Caco-2 (cell line): ENCODE data around the gene PNPLA8. TPM values are rescaled to one million over a fixed set of nuclear protein-coding genes. Genes with fewer than 3 reads are reported as not detected.
A peak's percentile ranks its signal among the peaks of the same experiment; 100 is the strongest.
"Not testable (repeated sequence)": the region's sequence is repeated elsewhere in the genome, so short reads cannot be mapped to it uniquely, and the experiment has no call there.

Experiments
- BruUV-seq: library from RNA; stranded (reverse); fragments of 400-500 nt; replicated peaks from 2 replicates; lab custom pipeline; 2021; lab: Mats Ljungman, UMichigan
- CTCF ChIA-PET: fragments of 300-600 bp; sonication (Branson Sonifier 250); formaldehyde crosslinking; loops from one replicate; lab custom pipeline; 2022; ENCODE audit warnings: antibody characterized with exemption; lab: Charles Lee
- POLR2A ChIA-PET: fragments of 300-600 bp; sonication (Branson Sonifier 250); formaldehyde crosslinking; loops from one replicate; lab custom pipeline; 2022; ENCODE audit warnings: antibody characterized with exemption; lab: Charles Lee
- DNase-seq, 2 experiments: peaks; one replicate each; pipeline versions ENCODE4 v3.0.0 to v3.0.0-alpha.2; 2020 to 2022
- H3K27me3 ChIP-seq: replicated peaks from 2 replicates; pipeline ENCODE4 v1.6.0; 2011; ENCODE audit warnings: low read length; ENCODE audit not compliant: control insufficient read depth, insufficient read depth
- H3K36me3 ChIP-seq: 2 replicates; pipeline ENCODE4 v1.5.1; 2011; ENCODE audit warnings: low read length; ENCODE audit not compliant: control insufficient read depth, insufficient read depth
- H3K4me1 ChIP-seq: fragments of 250-450 bp; sonication (Bioruptor Pico); 2 replicates; pipeline ENCODE4 v1.5.1; 2020; ENCODE audit warnings: mild to moderate bottlenecking
- H3K4me3 ChIP-seq: 2 replicates; pipeline ENCODE4 v1.5.1; 2011; ENCODE audit warnings: low read depth, mild to moderate bottlenecking, control low read depth, low read length
- H3K9me3 ChIP-seq: fragments of 250-450 bp; sonication (Bioruptor Pico); 2 replicates; pipeline ENCODE4 v1.5.1; 2020; ENCODE audit warnings: mild to moderate bottlenecking, moderate library complexity
- H3K27ac Mint-ChIP-seq: one replicate; pipeline ENCODE4 v1.8.0; 2022; ENCODE audit warnings: mixed read lengths; ENCODE audit not compliant: unreplicated experiment
- H3K27me3 Mint-ChIP-seq: one replicate; pipeline ENCODE4 v1.8.0; 2022; ENCODE audit warnings: mixed read lengths; ENCODE audit not compliant: insufficient read depth, unreplicated experiment
- H3K36me3 Mint-ChIP-seq: one replicate; pipeline ENCODE4 v1.8.0; 2022; ENCODE audit warnings: mild to moderate bottlenecking, mixed read lengths; ENCODE audit not compliant: insufficient read depth, unreplicated experiment
- H3K4me1 Mint-ChIP-seq: one replicate; pipeline ENCODE4 v1.8.0; 2022; ENCODE audit warnings: low read depth, mixed read lengths; ENCODE audit not compliant: unreplicated experiment
- H3K4me3 Mint-ChIP-seq: one replicate; pipeline ENCODE4 v1.8.0; 2022; ENCODE audit warnings: mild to moderate bottlenecking, moderate library complexity, mixed read lengths; ENCODE audit not compliant: unreplicated experiment
- H3K9me3 Mint-ChIP-seq: one replicate; pipeline ENCODE4 v1.8.0; 2022; ENCODE audit warnings: mixed read lengths; ENCODE audit not compliant: unreplicated experiment
- intact Hi-C: fragments of 100-400 bp; cut with micrococcal nuclease; formaldehyde crosslinking; loops from one replicate; pipeline ENCODE4 v1.10.0; 2022; ENCODE audit not compliant: unreplicated experiment
- total RNA-seq: library from RNA; stranded (reverse); gene quantifications from 2 replicates; pipeline ENCODE4 v1.2.3, GENCODE V29; 2022
- TF ChIP-seq, protein P1 (sequence below), 2 experiments: fragments of 200-600 bp in 1 of 2; IDR thresholded peaks; 1 replicate in 1 of 2; 2 replicates in 1 of 2; pipeline versions ENCODE4 v1.5.1 to v1.8.0; 2011 to 2022; ENCODE audit warnings: antibody characterized with exemption in 1 of 2, control low read depth in 1 of 2, inconsistent platforms in 1 of 2, low read depth in 1 of 2, low read length in 1 of 2, mild to moderate bottlenecking in 1 of 2, moderate library complexity in 1 of 2; ENCODE audit not compliant: insufficient read depth in 1 of 2, severe bottlenecking in 1 of 2, unreplicated experiment in 1 of 2

PNPLA8 gene
- total RNA-seq, 1 experiment from 2014 or later, result 15.3 TPM

DNA sequence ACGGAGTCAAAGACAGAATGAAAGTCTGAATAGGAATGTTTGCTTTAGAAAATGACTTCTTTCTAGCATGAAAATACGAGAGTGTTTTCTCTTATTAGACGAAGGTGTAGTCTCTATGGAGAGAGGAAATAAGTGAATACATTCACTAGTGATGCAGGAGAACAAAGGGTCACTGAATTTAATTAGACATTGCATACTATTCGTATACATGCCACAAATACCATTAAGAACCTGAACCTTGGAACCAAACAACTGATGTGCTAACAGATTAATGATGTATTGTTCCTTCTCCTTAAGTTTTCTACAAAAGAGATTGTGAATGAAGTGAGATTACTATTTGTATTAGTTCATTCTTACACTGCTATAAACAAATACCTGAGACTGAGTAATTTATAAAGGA lies 33.3 kb upstream of the PNPLA8 start:
- no peaks in the 10 kb centered on the region for H3K27me3 ChIP-seq
- peak overlapping the region; percentile 26 for H3K27ac Mint-ChIP-seq
- CTCF ChIA-PET, result no interaction called here
- no peaks in the 10 kb centered on the region for H3K27me3 Mint-ChIP-seq
- TF ChIP-seq, protein P1, sequence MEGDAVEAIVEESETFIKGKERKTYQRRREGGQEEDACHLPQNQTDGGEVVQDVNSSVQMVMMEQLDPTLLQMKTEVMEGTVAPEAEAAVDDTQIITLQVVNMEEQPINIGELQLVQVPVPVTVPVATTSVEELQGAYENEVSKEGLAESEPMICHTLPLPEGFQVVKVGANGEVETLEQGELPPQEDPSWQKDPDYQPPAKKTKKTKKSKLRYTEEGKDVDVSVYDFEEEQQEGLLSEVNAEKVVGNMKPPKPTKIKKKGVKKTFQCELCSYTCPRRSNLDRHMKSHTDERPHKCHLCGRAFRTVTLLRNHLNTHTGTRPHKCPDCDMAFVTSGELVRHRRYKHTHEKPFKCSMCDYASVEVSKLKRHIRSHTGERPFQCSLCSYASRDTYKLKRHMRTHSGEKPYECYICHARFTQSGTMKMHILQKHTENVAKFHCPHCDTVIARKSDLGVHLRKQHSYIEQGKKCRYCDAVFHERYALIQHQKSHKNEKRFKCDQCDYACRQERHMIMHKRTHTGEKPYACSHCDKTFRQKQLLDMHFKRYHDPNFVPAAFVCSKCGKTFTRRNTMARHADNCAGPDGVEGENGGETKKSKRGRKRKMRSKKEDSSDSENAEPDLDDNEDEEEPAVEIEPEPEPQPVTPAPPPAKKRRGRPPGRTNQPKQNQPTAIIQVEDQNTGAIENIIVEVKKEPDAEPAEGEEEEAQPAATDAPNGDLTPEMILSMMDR (IDR thresholded peaks at IDR 0.05; ENCODE audit: insufficient read depth in 1 of 2, low read depth in 1 of 2, low read length in 1 of 2, severe bottlenecking in 1 of 2, unreplicated experiment in 1 of 2), result no peak
- H3K36me3 Mint-ChIP-seq, result peaks cover 3% of the 10 kb centered on the region
- H3K4me1 ChIP-seq, result peaks cover 11% of the 10 kb centered on the region
- H3K9me3 ChIP-seq, result peaks cover 20% of the 10 kb centered on the region
- H3K9me3 Mint-ChIP-seq, result peaks cover 45% of the 10 kb centered on the region
- H3K36me3 ChIP-seq, result no peaks in the 10 kb centered on the region
- intact Hi-C loops, result no loop called here
- no TSS peak for BruUV-seq
- POLR2A ChIA-PET, result interaction anchor here (1.3 kb wide), 1 partner anchor 10 kb away, joined by 4 read pairs; the partner anchor contains the start of genes DNAJB9 and THAP5
- peaks cover 11% of the 10 kb centered on the region for H3K4me1 Mint-ChIP-seq
- H3K4me3 ChIP-seq, result no peak overlapping the region
- H3K4me3 Mint-ChIP-seq, result no peak overlapping the region
- DNase-seq, result no peak

DNA sequence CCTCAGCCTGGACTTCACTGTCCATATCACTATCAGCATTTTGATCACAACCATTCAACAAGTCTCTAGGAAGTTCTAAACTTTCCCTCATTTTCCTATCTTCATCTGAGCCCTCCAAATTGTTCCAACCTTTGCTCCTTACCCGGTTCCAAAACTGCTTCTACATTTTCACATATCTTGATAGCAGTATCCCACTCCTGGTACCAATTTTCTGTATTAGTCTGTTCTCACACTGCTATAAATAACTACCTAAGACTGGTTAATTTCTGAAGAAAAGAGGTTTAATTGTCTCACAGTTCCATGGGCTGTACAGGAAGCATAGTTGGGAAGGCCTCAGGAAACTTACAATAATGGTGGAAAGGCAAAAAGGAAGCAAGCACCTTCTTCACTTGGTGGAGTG lies 31.7 kb upstream of the PNPLA8 start:
- TF ChIP-seq, protein P1 (IDR thresholded peaks at IDR 0.05; ENCODE audit: insufficient read depth in 1 of 2, low read depth in 1 of 2, low read length in 1 of 2, severe bottlenecking in 1 of 2, unreplicated experiment in 1 of 2), result no peak
- peaks cover 46% of the 10 kb centered on the region for H3K9me3 Mint-ChIP-seq
- intact Hi-C loops, result no loop called here
- H3K27me3 ChIP-seq, result no peaks in the 10 kb centered on the region
- no TSS peak for BruUV-seq
- H3K36me3 Mint-ChIP-seq, result no peaks in the 10 kb centered on the region
- H3K4me1 Mint-ChIP-seq, result peaks cover 11% of the 10 kb centered on the region
- peaks cover 11% of the 10 kb centered on the region for H3K4me1 ChIP-seq
- H3K27me3 Mint-ChIP-seq, result no peaks in the 10 kb centered on the region
- CTCF ChIA-PET, result no interaction called here
- H3K4me3 ChIP-seq, result no peak overlapping the region
- no peaks in the 10 kb centered on the region for H3K36me3 ChIP-seq
- no peak for DNase-seq
- H3K4me3 Mint-ChIP-seq, result no peak overlapping the region
- POLR2A ChIA-PET, result no interaction called here
- no peak overlapping the region for H3K27ac Mint-ChIP-seq
- H3K9me3 ChIP-seq, result peaks cover 20% of the 10 kb centered on the region

DNA sequence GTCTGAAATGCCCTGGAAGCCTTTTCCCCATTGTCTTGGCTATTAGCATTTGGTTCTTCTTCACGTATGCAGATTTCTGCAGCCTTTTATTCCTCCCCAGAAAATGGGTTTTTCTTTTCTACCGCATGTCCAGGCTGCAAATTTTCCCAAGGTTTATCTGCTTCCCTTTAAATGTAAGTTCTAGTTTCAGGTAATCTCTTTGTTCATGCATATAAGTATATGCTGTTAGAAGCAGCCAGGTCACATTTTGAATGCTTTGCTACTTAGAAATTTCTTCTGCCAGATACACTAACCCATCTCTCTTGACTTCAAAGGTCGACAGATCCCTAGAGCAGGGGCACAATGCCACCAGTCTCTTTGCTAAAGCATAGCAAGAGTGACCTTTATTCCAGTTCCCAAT lies 31.3 kb upstream of the PNPLA8 start:
- ChIA-PET POLR2A (no interaction called here), CTCF (no interaction called here)
- peaks cover 46% of the 10 kb centered on the region for H3K9me3 Mint-ChIP-seq
- H3K27ac Mint-ChIP-seq, result no peak overlapping the region
- H3K36me3 ChIP-seq, result no peaks in the 10 kb centered on the region
- no peak for DNase-seq
- TF ChIP-seq, protein P1 (IDR thresholded peaks at IDR 0.05; ENCODE audit: insufficient read depth in 1 of 2, low read depth in 1 of 2, low read length in 1 of 2, severe bottlenecking in 1 of 2, unreplicated experiment in 1 of 2), result no peak
- H3K4me1 Mint-ChIP-seq, result peaks cover 11% of the 10 kb centered on the region
- intact Hi-C loops, result no loop called here
- H3K36me3 Mint-ChIP-seq, result no peaks in the 10 kb centered on the region
- H3K4me1 ChIP-seq, result peaks cover 11% of the 10 kb centered on the region
- H3K9me3 ChIP-seq, result peaks cover 20% of the 10 kb centered on the region
- no peak overlapping the region for H3K4me3 Mint-ChIP-seq
- no TSS peak for BruUV-seq
- H3K27me3 Mint-ChIP-seq, result no peaks in the 10 kb centered on the region
- H3K4me3 ChIP-seq, result no peak overlapping the region
- H3K27me3 ChIP-seq, result no peaks in the 10 kb centered on the region

DNA sequence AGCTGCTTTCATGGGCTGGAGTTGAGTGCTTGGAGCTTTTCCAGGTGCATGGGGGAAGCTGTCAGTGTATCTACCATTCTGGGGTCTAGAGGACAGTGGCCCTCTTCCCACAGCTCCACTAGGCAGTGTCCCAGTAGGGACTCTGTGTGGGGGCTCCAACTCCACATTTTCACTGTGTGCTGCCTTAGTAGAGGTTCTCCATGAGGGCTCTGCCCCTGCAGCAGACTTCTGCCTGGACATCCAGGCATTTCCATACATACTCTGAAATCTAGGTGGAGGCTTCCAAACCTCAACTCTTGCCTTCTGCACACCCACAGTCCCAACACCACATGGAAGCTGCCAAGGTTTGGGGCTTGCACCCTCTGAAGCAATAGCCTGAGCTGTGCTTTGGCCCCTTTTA lies 30.7 kb upstream of the PNPLA8 start:
- Mint-ChIP-seq H3K9me3 (peaks cover 46% of the 10 kb centered on the region), H3K4me1 (peaks cover 11% of the 10 kb centered on the region)
- H3K4me3 ChIP-seq, H3K27ac Mint-ChIP-seq, H3K27me3 ChIP-seq, H3K36me3 Mint-ChIP-seq, intact Hi-C loops, H3K4me3 Mint-ChIP-seq, BruUV-seq, H3K36me3 ChIP-seq, DNase-seq, CTCF ChIA-PET, POLR2A ChIA-PET, H3K27me3 Mint-ChIP-seq: not testable (repeated sequence)
- Histone ChIP-seq H3K4me1 (peaks cover 11% of the 10 kb centered on the region), H3K9me3 (peaks cover 20% of the 10 kb centered on the region)

DNA sequence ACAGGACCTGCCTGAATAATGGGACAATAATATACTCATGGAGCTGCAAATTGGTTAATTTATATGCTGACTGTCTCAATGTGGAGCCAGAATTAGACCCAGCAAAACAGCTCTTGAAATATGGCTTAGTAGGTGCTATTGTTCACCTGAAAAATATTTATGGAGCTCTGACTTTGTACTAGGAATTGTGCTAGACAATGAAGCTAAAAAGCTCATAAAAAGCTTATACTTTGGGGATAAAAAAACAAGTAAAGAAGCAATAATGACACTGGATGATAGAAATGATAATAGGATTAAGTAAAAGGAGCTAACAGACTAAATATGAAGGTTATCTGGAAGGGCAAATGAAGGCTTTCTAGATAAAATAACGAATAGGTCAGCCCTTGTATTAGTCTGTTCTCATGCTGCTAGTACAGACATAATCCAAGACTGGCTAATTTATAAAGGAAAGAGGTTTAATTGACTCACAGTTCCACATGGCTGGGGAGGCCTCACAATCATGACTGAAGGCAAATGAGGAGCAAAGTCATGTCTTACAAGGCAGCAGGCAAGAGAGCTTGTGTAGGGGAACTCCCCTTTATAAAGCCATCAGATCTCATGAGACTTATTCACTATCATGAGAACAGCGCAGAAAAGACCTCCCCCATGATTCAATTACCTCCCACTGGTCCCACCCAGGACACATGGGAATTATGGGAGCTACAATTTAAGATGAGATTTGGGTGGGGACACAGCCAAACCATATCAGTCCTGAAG lies 22.4 kb upstream of the PNPLA8 start:
- intact Hi-C loops, POLR2A ChIA-PET, H3K4me1 ChIP-seq, H3K27ac Mint-ChIP-seq, H3K36me3 ChIP-seq, H3K4me3 Mint-ChIP-seq, CTCF ChIA-PET, H3K9me3 ChIP-seq, H3K27me3 ChIP-seq, DNase-seq, H3K4me3 ChIP-seq, H3K36me3 Mint-ChIP-seq, H3K4me1 Mint-ChIP-seq, H3K27me3 Mint-ChIP-seq, BruUV-seq: not testable (repeated sequence)
- peaks cover 19% of the 10 kb centered on the region for H3K9me3 Mint-ChIP-seq
